ENCODE measurements around the gene ABHD12.

GRCh38 chr20:25290646-25291431 lies 99.8 kb downstream of the ABHD12 start:
- TF ChIP-seq, protein P1, sequence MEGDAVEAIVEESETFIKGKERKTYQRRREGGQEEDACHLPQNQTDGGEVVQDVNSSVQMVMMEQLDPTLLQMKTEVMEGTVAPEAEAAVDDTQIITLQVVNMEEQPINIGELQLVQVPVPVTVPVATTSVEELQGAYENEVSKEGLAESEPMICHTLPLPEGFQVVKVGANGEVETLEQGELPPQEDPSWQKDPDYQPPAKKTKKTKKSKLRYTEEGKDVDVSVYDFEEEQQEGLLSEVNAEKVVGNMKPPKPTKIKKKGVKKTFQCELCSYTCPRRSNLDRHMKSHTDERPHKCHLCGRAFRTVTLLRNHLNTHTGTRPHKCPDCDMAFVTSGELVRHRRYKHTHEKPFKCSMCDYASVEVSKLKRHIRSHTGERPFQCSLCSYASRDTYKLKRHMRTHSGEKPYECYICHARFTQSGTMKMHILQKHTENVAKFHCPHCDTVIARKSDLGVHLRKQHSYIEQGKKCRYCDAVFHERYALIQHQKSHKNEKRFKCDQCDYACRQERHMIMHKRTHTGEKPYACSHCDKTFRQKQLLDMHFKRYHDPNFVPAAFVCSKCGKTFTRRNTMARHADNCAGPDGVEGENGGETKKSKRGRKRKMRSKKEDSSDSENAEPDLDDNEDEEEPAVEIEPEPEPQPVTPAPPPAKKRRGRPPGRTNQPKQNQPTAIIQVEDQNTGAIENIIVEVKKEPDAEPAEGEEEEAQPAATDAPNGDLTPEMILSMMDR (IDR thresholded peaks at IDR 0.05), result no peak
- TF ChIP-seq POLR2A (IDR thresholded peaks at IDR 0.05), result no peak
